Hepatocyte (in vitro differentiated cells): ENCODE measurements around the gene PFKL. TPM values are rescaled to one million over a fixed set of nuclear protein-coding genes. Genes with fewer than 3 reads are reported as not detected.

Source experiments
- DNase-seq: peaks from one replicate; pipeline ENCODE4 v3.0.0-alpha.2; 2016; ENCODE audit warnings: low spot score
- H2AFZ ChIP-seq: fragments of 200-600 bp; sonication (generic); 2 replicates; pipeline ENCODE4 v1.6.0; 2016; ENCODE audit warnings: antibody characterized with exemption, mild to moderate bottlenecking
- H3K27ac ChIP-seq: fragments of 200-600 bp; sonication (generic); 2 replicates; pipeline ENCODE4 v1.5.1; 2016; ENCODE audit warnings: mild to moderate bottlenecking
- H3K27me3 ChIP-seq: fragments of 200-600 bp; sonication (generic); 2 replicates; pipeline ENCODE4 v1.6.1; 2016
- H3K36me3 ChIP-seq: fragments of 200-600 bp; sonication (generic); replicated peaks from 2 replicates; pipeline ENCODE4 v1.5.1; 2016; ENCODE audit warnings: low read depth; ENCODE audit not compliant: insufficient read depth
- H3K4me1 ChIP-seq: fragments of 200-600 bp; sonication (generic); 2 replicates; pipeline ENCODE4 v1.5.1; 2016; ENCODE audit warnings: mild to moderate bottlenecking, moderate library complexity; ENCODE audit not compliant: insufficient read depth
- H3K4me2 ChIP-seq: fragments of 200-600 bp; sonication (generic); 2 replicates; pipeline ENCODE4 v1.6.0; 2016
- H3K4me3 ChIP-seq: fragments of 200-600 bp; sonication (generic); 2 replicates; pipeline ENCODE4 v1.5.1; 2016; ENCODE audit warnings: mild to moderate bottlenecking
- H3K79me2 ChIP-seq: fragments of 200-600 bp; sonication (generic); 2 replicates; pipeline ENCODE4 v1.6.0; 2017; ENCODE audit warnings: mild to moderate bottlenecking
- H3K9me2 ChIP-seq: fragments of 200-600 bp; sonication (generic); replicated peaks from 2 replicates; pipeline ENCODE4 v1.6.0; 2017; ENCODE audit warnings: mild to moderate bottlenecking; ENCODE audit not compliant: insufficient read depth
- H3K9me3 ChIP-seq: fragments of 200-600 bp; sonication (generic); 2 replicates; pipeline ENCODE4 v1.5.1; 2016; ENCODE audit warnings: low read depth, mild to moderate bottlenecking
- H4K20me1 ChIP-seq: fragments of 200-600 bp; sonication (generic); 2 replicates; pipeline ENCODE4 v1.6.0; 2016; ENCODE audit warnings: mild to moderate bottlenecking; ENCODE audit not compliant: insufficient read depth, poor library complexity, severe bottlenecking
- EZH2 ChIP-seq: fragments of 200-600 bp; sonication (generic); IDR thresholded peaks from 2 replicates; pipeline ENCODE4 v1.6.1; 2016; ENCODE audit warnings: antibody characterized with exemption, mild to moderate bottlenecking, borderline replicate concordance
- EZH2phosphoT487 ChIP-seq: fragments of 200-600 bp; sonication (generic); IDR thresholded peaks from one replicate; pipeline ENCODE4 v1.6.1; 2018; ENCODE audit warnings: antibody characterized with exemption, mild to moderate bottlenecking, low read depth, moderate library complexity; ENCODE audit not compliant: unreplicated experiment, severe bottlenecking
- WGBS: methylation state at CpG from one replicate; pipeline ENCODE4 v1.1.6; 2016; ENCODE audit warnings: low lambda C conversion rate; ENCODE audit errors: missing lambda C conversion rate; 5-methylcytosine and 5-hydroxymethylcytosine counted together
- polyA plus RNA-seq: library from polyadenylated mRNA; unstranded; fragments of >200 nt; fragmentation: Nextera tagmentation; extraction: Ambion mirVana; gene quantifications from 2 replicates; pipeline ENCODE4 v1.2.1, GENCODE V29; 2016
- total RNA-seq: library from RNA; depleted of rRNA; stranded (reverse); fragments of >200 nt; gene quantifications from 2 replicates; pipeline ENCODE4 v1.2.3, GENCODE V29; 2014
- TF ChIP-seq, protein P1 (sequence below): fragments of 200-600 bp; sonication (generic); IDR thresholded peaks from 2 replicates; pipeline ENCODE4 v1.5.1; 2016; ENCODE audit warnings: antibody characterized with exemption, mild to moderate bottlenecking; ENCODE audit not compliant: poor library complexity

The PFKL gene
- total and polyA plus RNA-seq, 2 experiments from 2014 or later = 140 to 205 TPM

DNA sequence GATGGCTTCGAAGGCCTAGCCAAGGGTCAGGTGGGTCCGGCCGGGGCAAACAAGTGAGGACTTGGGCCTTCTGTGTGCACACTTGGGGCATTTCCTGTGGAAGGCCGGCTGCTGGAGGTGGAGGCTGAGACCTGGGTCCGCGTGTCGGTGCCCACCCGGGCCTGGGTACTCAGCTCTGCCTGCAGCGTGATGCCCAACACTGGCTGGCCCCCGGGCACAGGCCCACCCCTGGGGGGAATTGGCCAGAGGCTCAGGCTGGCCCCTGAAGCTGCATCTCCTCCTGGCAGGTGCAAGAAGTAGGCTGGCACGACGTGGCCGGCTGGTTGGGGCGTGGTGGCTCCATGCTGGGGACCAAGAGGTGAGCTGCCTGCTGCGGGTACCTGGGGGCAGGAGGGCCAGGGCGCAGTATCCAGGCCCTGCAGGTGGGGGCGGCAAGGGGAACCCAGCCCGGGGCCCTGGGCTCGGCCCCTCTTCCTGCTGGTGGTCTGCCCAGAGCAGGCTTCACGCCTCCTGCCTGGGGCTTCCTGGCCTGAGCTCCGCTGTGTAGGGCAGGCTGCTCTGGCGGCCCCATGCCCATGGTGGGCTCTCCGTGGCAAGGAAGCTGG is 22.1 kb downstream of the PFKL start:
- no peak for DNase-seq
- H3K4me2 ChIP-seq = no peak overlapping the region
- no peaks in the 10 kb centered on the region for H3K4me1 ChIP-seq
- no peak overlapping the region for H3K4me3 ChIP-seq
- TF ChIP-seq EZH2 (no peak), EZH2phosphoT487 (no peak)
- TF ChIP-seq, protein P1, sequence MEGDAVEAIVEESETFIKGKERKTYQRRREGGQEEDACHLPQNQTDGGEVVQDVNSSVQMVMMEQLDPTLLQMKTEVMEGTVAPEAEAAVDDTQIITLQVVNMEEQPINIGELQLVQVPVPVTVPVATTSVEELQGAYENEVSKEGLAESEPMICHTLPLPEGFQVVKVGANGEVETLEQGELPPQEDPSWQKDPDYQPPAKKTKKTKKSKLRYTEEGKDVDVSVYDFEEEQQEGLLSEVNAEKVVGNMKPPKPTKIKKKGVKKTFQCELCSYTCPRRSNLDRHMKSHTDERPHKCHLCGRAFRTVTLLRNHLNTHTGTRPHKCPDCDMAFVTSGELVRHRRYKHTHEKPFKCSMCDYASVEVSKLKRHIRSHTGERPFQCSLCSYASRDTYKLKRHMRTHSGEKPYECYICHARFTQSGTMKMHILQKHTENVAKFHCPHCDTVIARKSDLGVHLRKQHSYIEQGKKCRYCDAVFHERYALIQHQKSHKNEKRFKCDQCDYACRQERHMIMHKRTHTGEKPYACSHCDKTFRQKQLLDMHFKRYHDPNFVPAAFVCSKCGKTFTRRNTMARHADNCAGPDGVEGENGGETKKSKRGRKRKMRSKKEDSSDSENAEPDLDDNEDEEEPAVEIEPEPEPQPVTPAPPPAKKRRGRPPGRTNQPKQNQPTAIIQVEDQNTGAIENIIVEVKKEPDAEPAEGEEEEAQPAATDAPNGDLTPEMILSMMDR = no peak
- no peaks in the 10 kb centered on the region for H3K9me2 ChIP-seq
- H3K36me3 ChIP-seq = no peaks in the 10 kb centered on the region
- H3K27ac ChIP-seq = no peak overlapping the region
- no peaks in the 10 kb centered on the region for H4K20me1 ChIP-seq
- no peaks in the 10 kb centered on the region for H3K27me3 ChIP-seq
- H2AFZ ChIP-seq = no peak overlapping the region
- no peaks in the 10 kb centered on the region for H3K9me3 ChIP-seq
- 96% methylated on average over 23 of the region's 23 CpGs for WGBS
- H3K79me2 ChIP-seq = no peaks in the 10 kb centered on the region

DNA sequence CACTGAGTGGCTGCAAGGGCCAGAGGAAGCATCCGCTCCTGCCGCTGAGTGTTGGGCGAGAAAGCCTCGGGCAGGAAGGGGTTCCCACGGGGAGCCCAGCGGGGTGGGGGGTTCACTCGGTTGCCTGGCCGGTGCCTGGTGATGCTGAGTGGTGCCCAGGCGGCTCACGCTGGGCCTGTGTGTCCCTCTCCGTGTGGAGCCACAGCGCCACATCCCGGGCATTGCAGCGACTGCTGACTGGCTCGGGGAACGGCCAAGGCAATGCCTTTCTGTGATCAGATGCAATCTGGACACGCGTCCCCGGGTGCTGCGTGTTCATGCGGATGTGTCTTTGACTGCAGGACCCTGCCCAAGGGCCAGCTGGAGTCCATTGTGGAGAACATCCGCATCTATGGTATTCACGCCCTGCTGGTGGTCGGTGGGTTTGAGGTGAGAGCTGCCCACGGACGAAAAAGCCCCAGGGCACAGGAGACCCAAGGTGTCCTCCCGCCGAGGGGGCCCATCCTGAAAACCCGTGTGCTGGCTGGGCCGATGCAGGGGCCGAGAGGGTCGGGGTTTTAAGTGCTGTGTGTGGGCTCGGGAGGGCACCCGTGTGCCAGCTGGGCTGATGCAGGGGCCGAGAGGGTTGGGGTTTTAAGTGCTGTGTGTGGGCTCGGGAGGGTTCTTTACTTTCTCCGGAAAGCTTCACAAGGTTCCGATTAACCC is 22.9 kb downstream of the PFKL start:
- Histone ChIP-seq H3K27me3 (no peaks in the 10 kb centered on the region), H3K79me2 (no peaks in the 10 kb centered on the region), H3K27ac (no peak overlapping the region), H4K20me1 (no peaks in the 10 kb centered on the region), H3K4me2 (no peak overlapping the region), H2AFZ (no peak overlapping the region), H3K9me2 (no peaks in the 10 kb centered on the region), H3K4me3 (no peak overlapping the region), H3K36me3 (no peaks in the 10 kb centered on the region), H3K9me3 (no peaks in the 10 kb centered on the region), H3K4me1 (no peaks in the 10 kb centered on the region)
- 98% methylated on average over 37 of the region's 38 CpGs for WGBS
- no peak for DNase-seq
- no peak for TF ChIP-seq EZH2
- TF ChIP-seq EZH2phosphoT487 = no peak
- TF ChIP-seq, protein P1 = no peak

DNA sequence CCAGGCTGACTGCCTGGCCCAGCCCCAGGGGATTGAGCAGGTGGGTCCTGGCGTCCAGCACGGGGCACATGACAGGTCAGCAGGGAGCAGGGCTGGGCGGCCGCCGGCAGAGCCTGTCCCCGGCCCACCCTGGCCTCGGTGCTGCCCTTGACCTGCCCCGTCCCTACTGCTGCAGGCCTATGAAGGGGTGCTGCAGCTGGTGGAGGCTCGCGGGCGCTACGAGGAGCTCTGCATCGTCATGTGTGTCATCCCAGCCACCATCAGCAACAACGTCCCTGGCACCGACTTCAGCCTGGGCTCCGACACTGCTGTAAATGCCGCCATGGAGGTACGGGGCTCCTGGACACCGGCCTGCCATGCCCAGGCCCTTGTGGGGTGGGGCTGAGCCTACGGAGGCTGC is 23.7 kb downstream of the PFKL start:
- Histone ChIP-seq H3K4me3 (no peak overlapping the region), H3K27me3 (no peaks in the 10 kb centered on the region), H3K4me2 (no peak overlapping the region), H3K27ac (no peak overlapping the region), H4K20me1 (no peaks in the 10 kb centered on the region), H2AFZ (no peak overlapping the region), H3K79me2 (no peaks in the 10 kb centered on the region), H3K4me1 (no peaks in the 10 kb centered on the region), H3K9me3 (no peaks in the 10 kb centered on the region), H3K36me3 (no peaks in the 10 kb centered on the region), H3K9me2 (no peaks in the 10 kb centered on the region)
- TF ChIP-seq EZH2phosphoT487 = no peak
- TF ChIP-seq EZH2 = no peak
- TF ChIP-seq, protein P1 = no peak
- 93% methylated on average over 20 of the region's 20 CpGs for WGBS
- DNase-seq = no peak
